Fibroblast of skin of back (primary cell): ENCODE data around the gene ECT2.

Source experiments
- DNase-seq: peaks from one replicate; pipeline ENCODE4 v3.0.0-alpha.2; 2013

Gene ECT2

GRCh38 chr3:172739462-172739861 lies 11.1 kb upstream of the ECT2 start:
- DNase-seq, result no peak

GRCh38 chr3:172746475-172746874 lies 4.1 kb upstream of the ECT2 start:
- DNase-seq, result peak; percentile 40

- peak; percentile 96 for DNase-seq
Measured at GRCh38 chr3:172749230-172749965, 1.1 kb upstream of the ECT2 start.

- no peak for DNase-seq
Measured at GRCh38 chr3:172750069-172750367, 508 bp upstream of the ECT2 start.

GRCh38 chr3:172751175-172751704 lies 714 bp downstream of the ECT2 start:
- peak; percentile 27 for DNase-seq

DNA sequence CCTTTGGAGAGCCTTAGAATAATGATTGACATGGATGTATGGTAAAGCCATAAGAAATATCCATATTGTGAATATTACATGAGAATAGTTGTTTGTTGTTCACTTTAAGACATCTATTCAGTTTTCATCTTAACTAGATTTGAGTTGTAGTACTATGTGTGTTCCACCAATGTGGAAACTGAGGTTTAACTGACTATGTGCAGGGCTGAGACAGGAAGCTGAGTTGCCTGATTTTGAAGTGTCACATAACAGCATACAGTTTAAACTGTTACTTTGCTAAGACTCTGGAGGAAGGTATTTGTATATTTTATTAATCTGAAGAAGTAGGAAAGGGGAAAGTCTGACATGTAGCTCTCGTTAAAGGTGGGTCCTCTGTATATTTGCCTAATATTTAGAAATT lies 2.1 kb downstream of the ECT2 start:
- DNase-seq, result no peak

DNA sequence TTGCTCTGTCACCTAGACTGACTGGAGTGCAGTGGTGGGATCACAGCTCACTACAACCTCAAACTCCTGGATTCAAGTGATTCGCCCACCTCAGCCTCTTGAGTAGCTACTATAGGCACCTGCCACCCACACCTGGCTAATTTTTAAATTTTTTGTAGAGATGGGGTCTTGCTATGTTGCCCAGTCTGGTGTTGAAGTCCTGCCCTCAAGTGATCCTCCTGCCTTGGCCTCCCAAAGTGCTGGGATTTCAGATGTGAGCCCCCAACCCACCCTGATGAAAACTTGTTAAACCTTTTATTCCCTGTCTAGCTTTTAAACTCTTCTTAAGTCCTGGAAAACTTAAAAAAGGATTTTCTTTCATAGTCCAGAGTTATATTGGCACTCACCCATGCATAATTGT lies 2.6 kb downstream of the ECT2 start:
- no peak for DNase-seq

DNA sequence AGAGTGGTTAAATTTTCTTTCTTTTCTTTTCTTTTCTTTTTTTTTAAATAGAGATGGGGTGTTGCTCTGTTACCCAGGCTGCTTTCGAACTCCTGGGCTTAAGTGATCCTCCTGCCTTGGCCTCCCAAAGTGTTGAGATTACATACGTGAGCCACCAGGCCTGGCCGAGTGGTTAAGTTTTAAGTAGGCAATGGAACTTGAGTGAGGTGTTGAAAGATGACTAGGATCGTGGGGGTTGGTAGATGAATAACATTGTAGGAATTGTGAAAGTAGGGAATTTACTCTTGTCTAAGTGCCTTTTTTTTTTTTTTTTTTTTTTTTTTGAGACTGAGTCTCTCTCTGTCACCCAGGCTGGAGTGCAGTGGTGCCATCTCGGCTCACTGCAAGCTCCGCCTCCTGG lies 9.9 kb downstream of the ECT2 start:
- peak; percentile 49 for DNase-seq

GRCh38 chr3:172766241-172766640 lies 15.7 kb downstream of the ECT2 start:
- no peak for DNase-seq

- no peak for DNase-seq
Measured at GRCh38 chr3:172766718-172767405, 16.3 kb downstream of the ECT2 start.

- no peak for DNase-seq
Measured at GRCh38 chr3:172770382-172770781, 19.9 kb downstream of the ECT2 start.

DNA sequence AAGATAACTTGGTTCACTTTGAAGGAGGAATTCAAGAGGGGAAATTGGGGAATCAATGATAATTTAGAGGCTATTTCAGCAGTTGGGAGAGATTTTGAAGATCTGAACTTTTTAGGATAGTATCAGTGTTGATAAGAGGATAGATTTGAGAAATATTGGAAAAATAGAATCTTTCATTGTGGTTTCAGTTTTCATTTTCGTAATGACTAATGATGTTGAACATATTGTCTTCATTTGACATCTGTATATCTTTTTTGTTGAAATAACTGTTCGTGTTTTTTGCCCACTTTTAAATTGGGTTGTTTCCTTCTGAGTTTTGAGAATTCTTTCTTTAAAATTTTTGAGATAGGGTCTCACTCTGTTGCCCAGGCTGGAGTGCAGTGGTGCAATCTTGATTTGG lies 21.1 kb downstream of the ECT2 start:
- DNase-seq, result no peak

GRCh38 chr3:172776049-172776717 lies 25.7 kb downstream of the ECT2 start:
- no peak for DNase-seq

DNA sequence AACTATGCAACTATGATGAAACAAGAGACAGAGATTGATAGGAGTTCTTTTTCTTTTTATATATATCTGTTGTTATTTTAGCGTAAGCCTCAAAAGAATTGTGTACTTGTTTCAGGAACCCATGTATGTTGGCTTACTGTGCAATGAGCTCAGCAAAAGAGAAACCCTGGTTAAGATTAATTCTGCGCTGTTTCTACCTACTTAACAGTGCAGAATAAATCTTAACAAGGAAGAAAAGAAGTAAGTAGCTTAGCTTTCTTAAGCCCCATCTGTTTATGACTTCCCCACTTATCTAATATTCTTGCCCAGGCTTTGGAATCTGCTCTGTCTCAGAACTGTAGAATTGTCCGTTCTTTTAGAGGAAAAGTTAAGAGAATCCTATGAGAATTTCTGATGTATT lies 27.4 kb downstream of the ECT2 start:
- DNase-seq, result no peak

GRCh38 chr3:172782235-172782634 lies 31.7 kb downstream of the ECT2 start:
- peak; percentile 3 for DNase-seq

- DNase-seq, result no peak
Measured at GRCh38 chr3:172786036-172786435, 35.5 kb downstream of the ECT2 start.

GRCh38 chr3:172787019-172787418 lies 36.5 kb downstream of the ECT2 start:
- no peak for DNase-seq

GRCh38 chr3:172787746-172788145 lies 37.2 kb downstream of the ECT2 start:
- no peak for DNase-seq

DNA sequence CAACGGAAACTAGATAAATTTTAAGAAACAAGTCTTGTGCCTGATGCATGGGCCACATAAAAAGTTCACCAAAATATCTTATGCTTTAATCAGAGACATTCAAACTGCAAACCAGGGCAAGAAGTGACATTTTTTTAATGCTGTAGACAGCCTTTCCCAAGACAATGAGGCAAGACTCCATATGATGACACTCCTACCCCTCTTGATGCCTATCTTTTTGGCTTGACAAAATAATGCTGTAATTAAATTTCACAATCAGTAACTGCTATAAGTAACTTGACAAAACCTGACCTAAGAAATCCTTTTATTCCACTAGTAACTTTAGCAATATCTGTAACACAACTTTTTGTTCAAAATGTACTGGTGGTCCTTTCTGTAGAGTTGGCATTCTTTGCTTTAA lies 48.7 kb downstream of the ECT2 start:
- no peak for DNase-seq

DNA sequence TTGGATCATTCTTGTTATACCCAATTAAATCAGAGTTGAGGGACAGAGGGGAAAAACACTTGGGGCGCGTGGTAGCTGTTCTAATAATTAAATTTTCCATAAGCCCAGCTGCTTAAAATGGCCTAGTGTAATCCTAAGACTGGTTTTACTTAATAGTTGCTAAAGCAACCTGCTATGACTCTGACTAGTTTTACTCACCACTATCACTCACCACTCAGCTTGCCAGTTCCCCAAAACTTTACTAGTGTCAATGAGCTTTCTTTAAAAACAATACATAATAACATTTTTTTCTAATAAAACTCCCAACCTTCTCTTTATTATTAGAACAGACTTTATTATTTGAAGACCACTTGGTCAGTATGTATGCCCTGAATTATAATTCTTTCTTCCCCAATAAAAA lies 49.6 kb downstream of the ECT2 start:
- DNase-seq, result no peak

GRCh38 chr3:172803489-172803888 lies 53.0 kb downstream of the ECT2 start:
- no peak for DNase-seq

- no peak for DNase-seq
Measured at GRCh38 chr3:172804323-172804722, 53.8 kb downstream of the ECT2 start.

GRCh38 chr3:172808969-172809546 lies 58.5 kb downstream of the ECT2 start:
- DNase-seq, result peak; percentile 36
